GM18873 (cell line): ENCODE data around the gene CORO2B.
"Not testable (repeated sequence)": the region's sequence is repeated elsewhere in the genome, so short reads cannot be mapped to it uniquely, and the experiment has no call there.

Experiments
- ATAC-seq: cut with Tn5 transposase; IDR thresholded peaks from one replicate; pipeline ENCODE4 v1.9.1; 2021; ENCODE audit warnings: mild to moderate bottlenecking, moderate library complexity, moderate number of reproducible peaks; ENCODE audit not compliant: unreplicated experiment, low FRiP score

Gene CORO2B

GRCh38 chr15:68751622-68752021 is 172.8 kb downstream of the CORO2B start:
- no peak for ATAC-seq

- ATAC-seq: no peak
Observed at GRCh38 chr15:68755731-68756130, 176.9 kb downstream of the CORO2B start.

GRCh38 chr15:68759982-68760579 is 181.3 kb downstream of the CORO2B start:
- ATAC-seq: not testable (repeated sequence)

GRCh38 chr15:68763063-68763462 is 184.3 kb downstream of the CORO2B start:
- no peak for ATAC-seq

- no peak for ATAC-seq
Observed at GRCh38 chr15:68764090-68764489, 185.3 kb downstream of the CORO2B start.

GRCh38 chr15:68765602-68766368 is 187.0 kb downstream of the CORO2B start:
- ATAC-seq: no peak

- ATAC-seq: no peak
Observed at GRCh38 chr15:68767833-68768232, 189.0 kb downstream of the CORO2B start.

GRCh38 chr15:68768321-68768720 is 189.5 kb downstream of the CORO2B start:
- no peak for ATAC-seq

- ATAC-seq: no peak
Observed at GRCh38 chr15:68769702-68770101, 190.9 kb downstream of the CORO2B start.

GRCh38 chr15:68770216-68770615 is 191.4 kb downstream of the CORO2B start:
- ATAC-seq: no peak

GRCh38 chr15:68773036-68773435 is 194.2 kb downstream of the CORO2B start:
- ATAC-seq: no peak

- no peak for ATAC-seq
Observed at GRCh38 chr15:68774120-68774519, 195.3 kb downstream of the CORO2B start.

GRCh38 chr15:68774521-68775235 is 195.9 kb downstream of the CORO2B start:
- no peak for ATAC-seq

GRCh38 chr15:68775236-68775577 is 196.4 kb downstream of the CORO2B start:
- no peak for ATAC-seq

- ATAC-seq: no peak
Observed at GRCh38 chr15:68775671-68776476, 197.1 kb downstream of the CORO2B start.

- ATAC-seq: no peak
Observed at GRCh38 chr15:68776477-68777270, 197.9 kb downstream of the CORO2B start.
